ENCODE results near the gene DGUOK.

The DGUOK gene

DNA sequence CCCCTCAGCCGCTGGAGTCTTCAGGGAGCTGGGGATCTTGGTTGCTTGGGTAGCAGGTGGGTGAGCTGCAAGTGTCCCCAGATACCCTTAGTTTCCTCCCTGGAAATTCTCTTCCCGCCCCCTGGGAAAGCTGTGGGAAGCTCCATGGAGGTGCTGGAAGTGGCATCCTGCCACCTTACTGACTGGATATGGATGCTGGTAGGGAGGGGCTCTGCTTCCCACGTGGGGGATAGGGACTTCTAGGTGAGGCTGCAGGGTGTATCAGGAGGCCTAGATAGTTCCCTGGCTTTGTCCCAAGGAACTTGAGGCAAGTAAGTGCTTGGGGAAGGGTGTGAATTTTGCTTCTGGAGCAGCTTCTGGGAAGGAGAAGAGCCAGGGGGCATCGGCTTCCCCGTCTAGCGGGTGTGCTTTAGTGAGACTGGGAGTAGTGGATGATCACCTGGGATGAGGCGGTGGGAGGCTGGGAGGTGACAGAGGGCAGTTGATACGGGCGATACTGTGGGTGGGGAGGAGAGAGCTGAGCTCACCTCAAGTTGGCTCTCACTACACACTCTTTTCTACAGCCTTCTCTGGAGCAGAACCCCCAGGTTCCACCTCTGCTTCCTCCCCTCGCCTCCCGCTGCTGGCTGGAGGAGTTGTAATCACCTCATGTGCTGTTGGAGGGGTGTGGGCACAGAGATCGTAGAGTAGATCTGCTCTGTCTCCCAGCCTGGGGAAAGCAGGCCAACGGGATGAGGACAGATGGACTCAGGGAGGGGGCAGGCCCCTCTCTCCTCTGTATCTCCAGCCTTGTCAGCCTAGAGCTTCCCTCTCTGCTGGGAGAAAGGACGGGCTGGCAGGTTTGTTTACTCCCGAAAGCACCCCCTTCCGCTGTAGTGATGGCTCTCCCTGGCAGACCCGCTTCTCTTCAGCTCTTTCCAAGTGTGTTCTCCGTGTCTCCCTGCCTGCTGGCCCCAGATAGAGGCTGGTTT, 77.8 kb downstream of the DGUOK start:
- DNase-seq (ENCODE audit: low read depth): no peak
- no peak overlapping the region for H3K4me3 ChIP-seq (ENCODE audit: low read depth, low read length)

DNA sequence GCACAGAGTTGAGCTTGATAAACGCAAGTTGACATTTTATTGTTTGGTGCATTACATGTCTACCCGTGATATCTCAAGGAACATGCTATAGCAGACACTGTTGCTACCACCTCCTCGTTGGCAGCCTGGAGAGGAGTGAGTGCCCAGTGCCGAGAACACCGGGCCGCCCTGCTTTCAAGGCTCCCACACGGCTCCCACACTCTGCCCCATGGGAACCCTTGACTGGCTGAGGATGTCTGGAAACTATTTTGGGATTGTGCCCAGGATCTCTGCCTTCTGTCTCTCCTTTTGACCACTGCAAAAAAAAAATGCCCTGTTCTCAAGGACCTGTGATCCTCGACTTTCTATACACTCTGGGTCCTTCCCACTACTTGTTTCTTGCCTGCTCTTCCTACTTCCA, 79.1 kb downstream of the DGUOK start:
- no peak overlapping the region for H3K4me3 ChIP-seq (ENCODE audit: low read depth, low read length)
- DNase-seq (ENCODE audit: low read depth): no peak

- no peak overlapping the region for H3K4me3 ChIP-seq (ENCODE audit: low read depth, low read length)
- no peak for DNase-seq (ENCODE audit: low read depth)
These were observed 79.8 kb downstream of the DGUOK start for GRCh38 chr2:74006459-74006858.

- no peak for DNase-seq (ENCODE audit: low read depth)
- no peak overlapping the region for H3K4me3 ChIP-seq (ENCODE audit: low read depth, low read length)
These were observed 80.4 kb downstream of the DGUOK start for GRCh38 chr2:74007121-74007520.

DNA sequence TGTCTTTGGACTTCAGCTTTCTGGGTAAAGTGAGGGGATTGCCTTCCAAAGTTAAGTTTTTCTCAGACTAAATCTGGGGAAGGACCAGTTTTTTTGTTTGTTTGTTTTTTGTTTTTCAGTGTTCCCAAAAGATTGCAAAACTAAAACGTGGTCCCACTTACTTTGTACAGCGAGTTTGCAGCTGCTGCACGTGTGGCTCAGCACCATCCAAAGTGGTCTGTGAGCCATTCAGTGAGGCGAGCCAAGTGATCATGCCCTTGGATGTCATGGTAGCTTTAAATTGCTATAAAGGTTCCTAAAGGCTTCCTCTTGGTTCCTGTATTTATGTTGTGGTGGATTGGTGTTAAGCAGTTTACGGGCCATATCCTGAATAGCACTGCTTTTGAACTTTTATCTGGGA, 81.0 kb downstream of the DGUOK start:
- no peak overlapping the region for H3K4me3 ChIP-seq (ENCODE audit: low read depth, low read length)
- DNase-seq (ENCODE audit: low read depth): no peak
